Inferior parietal cortex (tissue), 1 donor: ENCODE results near the gene RAB36.
A peak's percentile ranks its signal among the peaks of the same experiment; 100 is the strongest.
"Not testable (repeated sequence)": the region's sequence is repeated elsewhere in the genome, so short reads cannot be mapped to it uniquely, and the experiment has no call there.

ENCODE experiments used
- DNase-seq: peaks from one replicate; pipeline ENCODE4 v3.0.0-alpha.2; 2016; ENCODE audit errors: extremely low spot score

RAB36 gene

DNA sequence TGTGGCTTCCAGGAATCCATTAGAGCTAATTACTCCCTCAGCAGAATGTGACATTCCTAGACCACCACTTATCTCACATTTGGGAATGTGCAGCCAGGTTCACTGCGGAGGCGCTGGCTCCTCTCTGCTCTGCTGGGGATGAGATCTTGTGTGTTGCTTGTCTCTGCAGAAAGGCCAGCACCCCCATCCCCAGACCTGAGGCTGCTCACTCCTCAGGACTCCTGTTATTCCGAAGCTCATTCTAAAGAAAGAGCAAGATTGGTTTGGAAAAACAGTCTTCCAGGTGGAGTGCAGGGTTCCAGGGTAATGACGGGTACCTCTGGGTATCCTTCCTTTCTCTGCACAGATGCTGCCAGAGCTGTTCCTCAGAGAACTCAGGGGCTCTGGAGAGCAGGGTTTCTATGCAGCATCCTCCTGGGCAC is 24.3 kb upstream of the RAB36 start:
- DNase-seq = no peak

DNA sequence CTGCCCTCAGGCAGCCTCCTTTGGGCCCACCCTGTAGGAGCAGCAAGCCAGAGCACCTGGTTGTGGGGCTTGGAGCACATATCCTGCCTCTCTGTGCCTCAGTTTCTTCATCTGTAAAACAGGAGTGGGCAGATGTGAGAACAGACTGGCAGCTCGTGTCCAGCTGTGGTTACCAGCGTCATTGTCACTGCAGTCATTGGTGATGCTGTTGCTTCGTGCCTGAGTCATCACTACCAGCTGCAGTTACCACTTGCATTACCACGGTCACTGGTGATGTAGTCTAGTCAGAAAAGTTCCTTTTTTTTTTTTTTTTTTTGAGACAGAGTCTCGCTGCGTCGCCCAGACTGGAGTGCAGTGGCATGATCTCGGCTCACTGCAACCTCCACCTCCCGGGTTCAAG is 23.9 kb upstream of the RAB36 start:
- DNase-seq = no peak

DNA sequence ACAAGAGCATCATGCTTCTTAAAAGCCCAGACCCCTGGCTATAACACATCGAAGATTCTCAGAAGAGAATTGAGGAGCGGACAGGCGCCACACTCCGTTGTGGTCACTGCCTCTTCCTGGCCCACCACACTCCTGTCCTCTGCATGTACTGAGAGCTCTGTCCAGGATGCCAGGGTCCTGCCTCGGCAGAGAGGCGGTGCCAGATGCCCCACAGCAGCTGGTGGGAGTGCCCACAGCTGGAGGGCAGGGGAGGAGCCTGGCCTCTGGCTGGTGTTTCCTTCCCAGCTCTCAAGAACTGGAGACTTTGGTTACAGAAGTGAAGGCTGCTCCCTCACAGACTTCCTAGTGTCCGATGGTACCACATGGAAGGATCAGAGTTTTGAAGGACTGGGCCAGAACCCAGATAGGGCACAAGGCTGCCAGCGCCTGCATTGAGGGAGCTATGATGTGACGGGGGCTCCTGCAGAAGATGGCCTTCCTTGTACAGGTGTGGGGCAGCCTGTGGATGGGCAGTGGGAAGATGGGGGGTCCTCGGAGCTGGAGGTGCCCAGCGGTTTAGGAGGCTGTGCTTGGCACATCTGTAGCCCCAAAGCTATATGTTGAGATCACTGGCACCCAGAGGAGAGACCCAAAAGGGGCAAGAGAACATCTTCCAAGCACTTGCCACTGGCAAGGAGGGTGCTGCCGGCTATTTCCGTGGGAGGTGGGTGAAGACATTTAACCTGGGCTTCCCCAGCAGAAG is 22.9 kb upstream of the RAB36 start:
- DNase-seq = no peak

DNA sequence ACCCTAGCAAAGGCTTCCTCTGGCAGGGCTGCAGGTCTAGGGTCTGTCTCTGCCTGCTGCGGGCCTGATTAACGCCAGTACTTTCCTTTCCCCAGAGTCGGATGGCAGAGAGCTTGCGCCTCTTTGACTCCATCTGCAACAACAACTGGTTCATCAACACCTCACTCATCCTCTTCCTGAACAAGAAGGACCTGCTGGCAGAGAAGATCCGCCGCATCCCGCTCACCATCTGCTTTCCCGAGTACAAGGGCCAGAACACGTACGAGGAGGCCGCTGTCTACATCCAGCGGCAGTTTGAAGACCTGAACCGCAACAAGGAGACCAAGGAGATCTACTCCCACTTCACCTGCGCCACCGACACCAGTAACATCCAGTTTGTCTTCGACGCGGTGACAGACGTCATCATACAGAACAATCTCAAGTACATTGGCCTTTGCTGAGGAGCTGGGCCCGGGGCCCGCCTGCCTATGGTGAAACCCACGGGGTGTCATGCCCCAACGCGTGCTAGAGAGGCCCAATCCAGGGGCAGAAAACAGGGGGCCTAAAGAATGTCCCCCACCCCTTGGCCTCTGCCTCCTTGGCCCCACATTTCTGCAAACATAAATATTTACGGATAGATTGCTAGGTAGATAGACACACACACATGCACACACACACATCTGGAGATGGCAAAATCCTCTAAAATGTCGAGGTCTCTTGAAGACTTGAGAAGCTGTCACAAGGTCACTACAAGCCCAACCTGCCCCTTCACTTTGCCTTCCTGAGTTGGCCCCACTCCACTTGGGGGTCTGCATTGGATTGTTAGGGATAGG is 22.1 kb upstream of the RAB36 start:
- no peak for DNase-seq

DNA sequence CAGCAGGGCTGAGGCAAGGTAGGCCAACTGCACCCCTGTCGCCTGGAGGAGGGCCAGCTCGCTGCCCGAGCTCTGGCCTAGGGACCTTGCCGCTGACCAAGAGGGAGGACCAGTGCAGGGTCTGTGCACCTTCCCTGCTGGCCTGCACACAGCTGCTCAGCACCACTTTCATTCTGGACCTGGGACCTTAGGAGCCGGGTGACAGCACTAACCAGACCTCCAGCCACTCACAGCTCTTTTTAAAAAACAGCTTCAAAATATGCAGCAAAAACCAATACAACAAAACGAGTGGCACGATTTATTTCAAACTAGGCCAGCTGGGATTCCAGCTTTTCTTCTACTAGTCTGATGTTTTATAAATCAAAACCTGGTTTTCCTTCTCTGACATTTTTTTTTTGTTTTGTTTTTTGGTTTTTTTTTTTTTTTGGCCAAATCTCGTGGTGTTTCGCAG is 21.4 kb upstream of the RAB36 start:
- DNase-seq = no peak

DNA sequence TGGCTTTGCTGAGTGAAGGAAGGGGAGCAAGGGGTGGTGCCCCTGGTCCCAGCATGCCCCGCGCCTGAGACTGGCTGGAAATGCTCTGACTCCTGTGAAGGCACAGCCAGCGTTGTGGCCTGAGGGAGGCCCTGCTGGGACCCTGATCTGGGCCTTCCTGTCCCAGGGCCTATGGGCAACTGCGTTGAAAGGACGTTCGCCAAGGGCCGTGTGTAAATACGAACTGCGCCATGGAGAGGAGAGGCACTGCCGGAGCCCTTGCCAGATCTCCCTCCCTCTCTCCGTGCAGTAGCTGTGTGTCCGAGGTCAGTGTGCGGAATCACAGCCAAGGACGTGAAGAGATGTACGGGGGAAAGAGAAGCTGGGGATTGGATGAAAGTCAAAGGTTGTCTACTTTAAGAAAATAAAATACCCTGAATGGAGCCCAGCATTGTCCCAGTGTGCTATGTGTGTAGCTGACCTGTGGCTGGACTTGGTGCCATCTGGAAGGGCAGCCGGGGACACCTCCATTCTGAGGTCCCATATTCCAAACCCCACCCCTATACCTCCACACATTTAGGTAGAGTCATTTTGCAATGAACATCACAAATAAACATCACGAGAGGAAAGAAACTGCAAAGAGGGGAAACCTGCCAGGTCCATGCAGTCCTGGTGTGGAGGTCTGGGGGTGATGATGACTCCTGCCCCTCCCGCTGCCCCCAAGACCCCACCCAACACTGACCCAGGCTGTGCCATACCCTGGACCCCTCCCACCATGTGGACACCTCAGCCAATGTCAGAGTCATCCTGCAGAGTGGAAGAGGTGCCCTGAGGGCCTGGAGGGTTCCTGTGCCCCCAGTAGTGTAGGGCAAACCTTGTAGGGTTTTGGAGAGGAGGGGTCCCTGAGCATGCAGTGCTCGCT is 20.4 kb upstream of the RAB36 start:
- no peak for DNase-seq

DNA sequence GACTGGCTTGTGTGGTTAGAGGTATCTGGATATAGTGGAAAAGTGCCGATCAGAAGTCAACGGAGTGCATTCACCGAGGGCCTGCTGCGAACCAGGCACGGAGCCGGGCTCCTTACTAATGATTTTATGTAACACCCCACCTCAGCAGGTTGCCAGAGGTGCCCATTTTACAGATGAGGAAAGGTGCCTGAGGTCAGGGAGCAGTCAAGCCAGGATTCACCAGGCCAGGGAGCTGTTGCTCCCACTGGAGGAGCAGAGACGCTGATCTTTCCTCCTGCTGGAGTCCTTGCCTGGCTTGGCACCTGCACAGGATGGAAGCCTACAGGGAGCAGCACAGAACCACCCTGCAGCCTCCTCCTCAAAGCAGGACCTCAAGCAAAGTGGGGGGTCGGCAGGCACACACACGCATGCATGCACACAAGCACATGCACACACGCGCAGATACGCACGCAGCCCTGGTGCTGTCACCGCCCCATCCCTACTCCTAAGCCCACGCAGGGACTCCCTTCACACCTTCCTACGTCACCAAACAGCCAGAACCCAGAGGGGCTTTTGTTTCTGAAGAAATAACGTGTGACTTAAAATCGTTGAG is 19.7 kb upstream of the RAB36 start:
- no peak for DNase-seq

DNA sequence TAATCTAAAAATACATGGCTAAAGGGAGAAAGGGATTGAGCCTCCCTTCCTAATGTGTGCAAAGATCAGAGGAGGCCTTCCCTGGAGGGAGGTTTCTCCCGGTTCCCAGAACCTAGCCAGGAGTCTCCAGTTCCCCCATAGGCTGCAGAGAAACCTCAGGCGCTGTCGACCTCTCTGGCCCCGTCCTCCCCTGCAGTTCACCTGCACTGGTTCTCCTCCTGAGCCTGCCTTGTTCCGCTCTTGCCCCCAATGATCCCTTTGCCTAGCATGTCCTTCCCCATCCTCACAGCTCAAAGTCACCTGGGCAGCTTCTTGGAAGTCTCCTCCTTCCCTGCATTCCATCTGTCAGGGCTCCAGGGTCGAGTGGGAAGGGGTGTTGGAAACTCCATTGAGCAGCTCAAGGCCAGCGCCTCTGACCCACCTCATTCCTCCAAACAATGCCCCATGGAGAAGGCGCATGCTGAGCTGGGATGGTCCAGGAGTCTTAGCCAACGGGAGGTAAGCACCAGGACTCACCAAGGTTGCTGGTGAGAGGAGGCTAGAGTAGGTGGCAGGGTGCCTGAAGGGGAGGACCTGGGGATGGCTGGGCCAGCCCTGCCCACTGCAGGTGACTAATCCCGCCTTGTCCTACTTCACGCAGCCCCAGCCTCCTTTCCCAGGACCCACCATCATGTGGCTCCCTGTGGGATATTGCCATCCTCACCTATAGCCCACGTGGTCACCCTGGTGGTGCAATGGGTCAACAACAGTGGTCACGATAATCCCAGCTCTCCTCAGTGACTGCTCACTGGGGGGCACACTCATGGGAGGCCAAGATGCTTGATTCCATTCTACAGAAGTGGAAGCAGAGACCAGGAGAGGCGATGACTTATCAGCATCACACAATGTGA is 18.9 kb upstream of the RAB36 start:
- no peak for DNase-seq

DNA sequence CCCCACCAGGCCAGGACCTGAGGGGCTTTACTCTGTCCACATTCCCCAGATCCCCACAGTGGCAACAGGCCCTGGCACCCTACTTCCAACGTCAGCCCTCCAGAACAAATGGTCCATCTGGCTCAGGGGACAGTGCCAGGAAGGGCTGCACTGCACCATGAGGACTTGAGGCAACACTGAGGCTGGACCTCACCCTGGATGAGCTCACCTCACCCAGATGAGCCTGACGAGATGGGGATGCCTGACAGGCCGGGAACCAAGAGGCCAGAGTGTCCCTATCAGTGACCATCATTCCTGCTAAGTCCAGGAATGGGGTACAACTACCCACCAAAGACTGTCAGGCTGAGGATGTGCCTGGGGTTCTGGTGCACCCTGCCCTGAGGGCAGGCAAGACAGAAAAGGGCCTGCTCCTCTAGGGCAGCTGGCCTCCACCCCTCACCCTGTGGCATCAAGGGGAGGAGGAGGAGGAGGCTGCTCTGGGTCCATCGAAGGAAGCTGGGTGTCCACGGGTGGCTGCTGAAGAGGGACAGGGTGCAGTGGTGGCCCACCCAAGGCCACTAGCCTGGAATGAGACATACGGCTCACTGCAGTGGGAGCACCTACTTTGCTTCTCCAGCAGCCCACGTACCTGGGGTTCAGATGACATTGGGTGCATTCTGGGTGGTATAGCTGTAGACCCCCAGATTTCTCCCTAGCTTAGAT is 18.1 kb upstream of the RAB36 start:
- DNase-seq = no peak

DNA sequence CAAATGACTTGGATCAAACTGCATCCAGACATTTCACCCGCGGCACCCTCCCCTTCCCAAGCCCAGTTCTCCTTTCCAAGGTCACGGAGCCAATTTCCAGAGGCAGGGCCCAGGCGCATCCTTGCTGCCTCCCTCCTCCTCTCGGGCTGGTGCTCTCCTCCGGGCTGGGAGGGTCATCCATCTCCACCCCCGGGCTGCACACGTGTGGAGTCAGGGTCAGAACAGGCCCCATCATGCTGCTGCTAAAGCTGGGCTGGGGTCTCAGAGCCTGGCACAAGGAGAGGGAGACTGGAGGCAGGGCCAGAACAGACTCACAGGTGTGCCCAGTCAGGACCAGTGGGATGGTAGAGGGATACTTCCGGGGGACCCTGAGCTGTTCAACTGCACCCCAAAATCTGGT is 17.5 kb upstream of the RAB36 start:
- no peak for DNase-seq

DNA sequence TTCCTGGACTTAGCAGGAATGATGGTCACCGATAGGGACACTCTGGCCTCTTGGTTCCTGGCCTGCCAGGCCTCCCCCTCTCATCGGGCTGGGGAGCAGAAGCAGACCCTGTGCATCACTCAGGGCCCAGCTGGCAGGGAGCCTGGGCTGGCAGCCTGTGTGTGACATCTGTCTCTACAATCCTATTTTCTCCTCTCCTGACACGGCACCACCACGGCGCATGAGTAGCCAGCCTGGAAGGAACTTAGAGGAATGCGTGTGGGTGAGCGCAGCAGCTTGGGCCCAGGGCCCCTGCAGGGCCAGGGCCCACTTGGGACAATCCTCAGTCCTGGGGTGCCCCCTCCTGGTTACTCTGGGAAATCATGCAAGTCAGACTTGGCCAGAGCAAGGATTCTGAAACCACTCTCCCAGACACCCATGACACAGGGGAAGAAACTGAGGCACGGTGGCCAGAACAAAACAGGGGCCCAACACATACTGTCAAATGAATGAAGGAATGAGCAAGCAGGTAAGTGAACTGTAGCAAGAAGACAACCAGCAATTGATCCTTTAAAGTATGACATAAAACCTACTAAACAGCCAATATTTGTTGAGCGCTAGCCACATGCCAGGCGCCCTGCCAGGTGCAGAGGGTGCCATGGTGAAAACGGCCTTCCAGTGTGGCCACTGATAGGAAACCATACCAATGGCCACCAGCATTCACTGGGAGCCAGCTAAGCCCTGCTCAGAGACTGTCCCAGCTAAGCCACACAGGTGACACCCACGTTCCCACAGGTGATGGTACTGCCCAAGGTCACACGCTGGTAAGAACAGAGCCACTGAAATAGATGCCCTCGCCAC is 16.8 kb upstream of the RAB36 start:
- DNase-seq = peak; percentile 95

DNA sequence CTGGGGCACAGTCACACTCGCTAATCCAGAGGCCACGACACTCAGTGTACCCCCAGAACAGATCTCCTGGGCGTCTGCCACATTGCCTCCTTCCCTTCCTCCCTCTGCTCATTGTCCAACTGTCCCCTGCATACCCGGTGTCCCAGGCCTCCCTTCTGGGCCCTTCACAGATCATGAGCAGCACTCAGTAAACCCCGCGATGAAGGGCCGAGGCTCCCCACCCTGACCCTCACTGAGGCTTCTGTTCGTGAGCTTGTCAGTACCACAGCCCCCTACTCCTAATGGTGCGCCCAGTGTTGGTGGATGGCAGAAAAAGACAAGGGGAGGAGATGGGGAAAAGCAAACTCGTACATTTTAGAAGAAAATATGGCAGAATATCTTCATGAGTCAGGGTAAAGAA is 16.1 kb upstream of the RAB36 start:
- DNase-seq = no peak

DNA sequence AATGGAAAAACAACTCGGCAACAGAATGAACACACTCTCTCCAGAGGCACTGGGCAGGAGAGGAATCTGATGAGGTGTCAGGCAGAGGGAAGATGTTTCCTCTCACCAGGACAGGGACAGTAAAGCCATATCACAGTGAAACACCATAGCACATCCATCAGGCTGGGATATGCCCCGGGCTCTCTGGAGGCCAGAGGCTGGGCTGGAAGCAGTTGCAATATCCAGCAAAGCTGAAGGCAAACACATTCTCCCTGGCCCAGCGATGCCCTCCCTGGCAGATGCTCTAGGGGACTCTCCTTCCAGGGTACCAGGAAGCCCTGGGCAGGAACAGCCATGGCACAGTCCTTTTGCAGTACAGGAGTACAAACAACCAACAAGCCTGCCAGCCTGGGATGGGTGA is 14.6 kb upstream of the RAB36 start:
- no peak for DNase-seq

DNA sequence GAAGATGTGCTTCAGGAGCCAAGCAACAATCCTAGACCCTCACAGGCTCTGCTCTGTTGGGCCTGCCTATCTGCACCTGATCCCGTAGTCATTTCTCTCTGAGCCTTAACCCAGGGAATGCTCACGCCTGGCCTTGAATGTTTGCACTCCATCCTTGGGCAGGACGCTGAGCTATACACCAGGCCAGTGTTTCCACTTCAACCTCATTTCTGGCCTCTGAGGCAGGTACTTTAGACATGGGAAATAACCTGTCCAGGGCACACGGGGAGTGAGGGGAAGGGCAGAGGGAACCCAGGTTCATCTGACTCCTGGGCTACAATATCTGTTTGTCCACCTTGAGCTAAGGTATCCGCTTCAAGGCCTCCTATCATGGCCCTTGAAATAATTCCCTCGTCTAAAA is 13.3 kb upstream of the RAB36 start:
- DNase-seq = no peak

DNA sequence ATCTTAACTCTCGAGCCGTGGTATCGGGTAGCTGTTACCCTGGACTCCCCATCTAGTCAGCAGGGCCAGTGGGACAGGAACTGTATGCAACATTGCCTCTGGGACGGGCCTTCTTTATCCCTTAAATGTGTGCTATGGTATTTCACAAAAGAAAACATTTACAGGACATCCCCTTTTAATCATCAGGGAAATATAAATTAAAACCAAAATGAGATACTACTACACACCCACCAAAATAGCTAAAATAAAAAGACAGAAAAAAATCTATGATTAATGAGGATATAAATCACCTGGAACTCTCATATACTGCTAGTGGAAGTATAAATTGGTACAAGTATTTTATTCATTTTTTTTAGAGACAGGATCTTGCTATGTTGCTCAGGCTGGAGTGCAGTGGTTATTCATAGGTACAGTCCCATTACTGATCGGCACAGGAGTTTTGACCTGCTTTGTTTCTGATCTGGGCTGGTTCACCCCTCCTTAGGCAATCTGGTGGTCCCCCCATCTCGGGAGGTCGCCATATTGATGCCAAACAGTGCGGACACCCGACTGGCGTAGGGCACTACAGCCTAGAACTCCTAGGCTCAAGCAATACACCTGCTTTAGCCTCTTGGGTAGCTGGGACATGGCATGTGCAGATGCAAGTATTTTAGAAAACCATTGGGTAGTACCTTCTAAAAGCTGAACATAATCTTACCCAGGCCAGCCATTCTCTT is 12.7 kb upstream of the RAB36 start:
- DNase-seq = no peak

DNA sequence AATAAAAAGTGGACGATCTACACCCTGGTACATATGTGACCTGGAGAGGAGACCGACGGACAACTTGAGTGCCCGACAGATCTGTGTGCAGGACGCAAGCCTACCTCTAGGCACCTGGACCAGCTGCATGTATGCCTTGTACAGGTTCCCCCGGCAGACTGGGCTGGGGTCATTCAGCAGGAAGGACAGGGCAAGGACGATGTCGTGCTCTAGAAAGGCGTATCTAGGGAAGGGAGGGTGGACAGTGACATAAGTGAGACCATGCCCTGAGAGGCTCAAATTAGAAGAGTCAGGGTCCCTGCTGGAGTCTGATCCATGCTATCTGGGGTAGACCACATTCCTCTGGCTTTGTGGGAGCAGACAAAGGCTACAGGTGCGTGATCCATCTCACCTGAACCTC is 11.4 kb upstream of the RAB36 start:
- DNase-seq = no peak

DNA sequence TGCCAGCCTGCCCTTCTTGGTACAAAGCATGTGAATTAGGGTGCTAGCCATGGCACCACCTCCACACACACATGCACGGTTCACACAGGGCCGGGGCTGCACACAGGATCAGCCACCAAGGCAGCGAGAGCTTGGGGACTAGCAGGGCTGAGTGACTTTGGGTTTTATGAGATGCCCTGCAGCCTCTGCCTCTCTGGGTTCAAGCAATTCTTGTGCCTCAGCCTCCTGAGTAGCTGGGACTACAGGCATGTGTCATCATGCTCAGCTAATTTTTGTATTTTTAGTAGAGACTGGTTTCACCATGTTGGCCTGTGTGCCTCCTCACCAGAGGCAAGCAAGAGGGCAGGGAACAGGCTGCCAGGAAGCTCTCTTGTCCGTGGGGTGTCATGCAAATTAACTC is 8.3 kb upstream of the RAB36 start:
- DNase-seq = not testable (repeated sequence)

DNA sequence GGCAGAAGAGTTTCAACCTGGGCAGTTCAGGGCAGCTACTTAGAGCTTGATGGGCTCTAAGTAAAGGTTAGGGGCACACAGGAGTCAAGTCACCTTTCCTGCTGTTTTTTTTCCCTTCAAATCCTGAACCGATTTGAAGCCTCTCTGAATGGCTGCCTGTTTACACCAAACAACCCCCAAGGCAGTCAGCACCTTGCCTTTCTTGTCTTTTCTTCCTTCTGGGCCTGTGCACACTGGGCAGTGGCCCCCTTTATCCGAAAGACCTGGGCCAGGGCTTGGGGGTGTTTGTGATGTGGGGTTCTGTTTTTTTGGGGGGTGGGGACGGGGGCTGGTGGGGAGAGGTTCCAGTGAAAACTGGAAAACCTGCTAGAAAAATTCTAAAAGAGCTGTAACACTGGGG is 7.8 kb upstream of the RAB36 start:
- DNase-seq = no peak
